GM19099 (cell line): ENCODE results near the gene SYNGAP1.

Experiments used
- POLR2A ChIP-seq: IDR thresholded peaks from 3 replicates; pipeline ENCODE4 v1.6.1; 2011; ENCODE audit warnings: low read depth; ENCODE audit not compliant: insufficient read length; ENCODE audit errors: extremely low read depth

SYNGAP1 gene

DNA sequence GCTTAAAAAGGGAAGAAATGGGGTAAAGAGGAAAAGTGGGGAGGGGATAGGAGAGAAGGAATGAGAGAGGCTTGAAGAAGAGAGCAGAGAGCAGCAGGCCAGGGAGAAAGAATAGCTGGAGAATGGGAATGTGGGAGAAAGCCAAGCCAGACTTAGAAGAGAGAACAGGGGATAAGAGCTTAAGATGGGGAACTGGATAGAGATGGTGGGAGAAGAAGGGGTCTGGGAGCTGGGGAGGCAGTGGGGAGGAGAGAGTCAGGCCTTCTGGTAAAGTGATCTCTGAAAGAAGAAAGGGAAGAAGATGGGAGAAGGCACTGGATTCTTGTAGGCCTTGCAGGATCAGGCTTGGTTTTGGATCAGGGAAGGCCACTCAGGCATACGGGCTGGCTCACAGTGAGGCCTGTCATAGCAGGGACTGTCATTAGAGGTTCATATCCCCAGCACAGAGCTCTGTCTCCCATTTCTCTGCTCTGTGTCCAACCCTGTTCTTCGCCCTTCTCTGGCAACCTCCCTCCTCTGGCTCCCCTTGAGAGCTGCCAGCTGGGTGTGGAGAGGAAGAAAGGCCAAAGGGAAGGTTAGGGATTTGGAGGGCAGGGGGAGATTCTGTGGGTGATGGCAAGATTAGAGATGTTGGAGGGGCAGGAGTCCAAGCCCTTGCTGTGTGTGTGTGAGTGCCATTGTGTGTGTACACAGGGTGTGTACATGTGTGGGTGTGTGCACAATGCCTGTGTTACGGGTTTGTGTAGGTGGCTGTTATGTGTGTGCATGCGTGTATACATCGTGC, 9.3 kb downstream of the SYNGAP1 start:
- no peak for TF ChIP-seq POLR2A

DNA sequence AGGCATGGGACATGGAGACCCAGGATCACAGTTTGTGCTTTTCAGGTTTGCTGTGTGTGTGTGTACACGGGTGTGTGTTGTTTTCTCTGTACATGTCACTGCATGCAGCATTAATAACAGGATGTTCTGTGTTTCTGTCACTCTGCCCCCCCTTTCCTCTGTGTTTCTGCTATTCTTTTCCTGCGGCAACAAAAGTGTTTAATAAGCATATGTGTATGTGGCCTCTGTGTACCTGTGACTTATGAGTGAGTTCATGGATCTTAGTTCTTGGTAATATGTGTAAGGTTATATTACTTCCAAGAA, 9.8 kb downstream of the SYNGAP1 start:
- TF ChIP-seq POLR2A = no peak

DNA sequence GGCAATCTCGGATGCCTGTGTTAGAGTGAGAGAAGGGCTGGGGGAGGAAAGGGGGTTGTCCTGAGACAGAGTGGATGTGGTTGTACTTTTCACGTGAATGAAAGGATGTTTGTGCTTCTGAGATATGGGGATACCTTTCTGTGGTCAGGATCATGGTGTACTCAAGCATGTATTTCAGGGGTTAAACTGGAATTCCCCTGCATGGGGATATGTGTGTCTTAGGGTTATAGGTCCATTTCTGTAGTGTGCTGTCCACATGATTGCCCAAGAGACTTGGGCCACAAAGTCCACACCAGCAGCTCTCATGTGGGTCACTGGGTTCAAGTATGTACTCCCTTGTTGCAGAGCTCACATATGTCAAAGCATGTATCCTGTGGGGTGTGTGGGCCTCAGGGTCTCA, 10.5 kb downstream of the SYNGAP1 start:
- TF ChIP-seq POLR2A = peak; percentile 10

DNA sequence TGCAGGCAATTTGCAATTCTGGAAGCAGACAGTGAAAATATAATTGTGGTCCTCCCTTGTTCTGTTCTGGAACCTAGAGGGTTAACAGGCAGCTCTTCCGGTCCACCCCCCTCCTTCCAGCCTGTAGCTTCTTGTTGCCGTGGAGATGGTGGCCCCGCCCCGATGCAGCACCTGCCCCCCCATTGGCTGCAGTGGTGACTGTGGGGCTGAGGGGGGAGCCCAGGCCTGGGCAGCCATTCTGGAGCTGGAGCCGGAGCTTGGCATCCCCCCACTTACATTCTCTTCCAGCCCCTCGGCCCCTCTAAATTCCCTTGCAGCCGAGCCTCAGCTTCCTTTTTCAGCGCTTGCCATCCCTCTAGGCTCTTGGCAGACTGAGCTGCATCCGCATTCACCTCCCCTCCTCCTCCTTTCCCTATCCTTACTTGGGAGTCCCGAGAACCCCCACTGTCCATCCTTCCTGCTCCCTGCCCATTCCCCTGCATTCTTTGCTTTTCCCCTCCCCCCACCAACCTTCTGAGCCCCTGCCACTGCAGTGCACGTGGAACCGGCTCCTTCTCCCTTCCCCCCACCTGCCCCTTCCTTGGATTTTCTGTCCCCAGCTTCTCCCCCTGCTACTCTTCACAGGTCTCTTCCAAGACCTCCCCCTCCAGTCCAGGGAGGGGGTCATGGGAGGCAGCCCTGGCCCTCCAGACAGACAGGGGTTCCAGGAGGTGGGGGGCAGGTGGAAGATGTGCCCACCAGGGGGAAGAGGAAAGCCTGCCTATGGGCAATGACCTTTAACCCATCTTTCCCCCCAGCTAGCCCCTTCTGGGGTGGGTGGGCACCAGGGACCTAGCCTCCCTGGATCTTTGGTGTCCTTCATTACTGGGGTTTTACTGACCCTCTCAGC, 11.4 kb downstream of the SYNGAP1 start:
- peak; percentile 29 for TF ChIP-seq POLR2A

DNA sequence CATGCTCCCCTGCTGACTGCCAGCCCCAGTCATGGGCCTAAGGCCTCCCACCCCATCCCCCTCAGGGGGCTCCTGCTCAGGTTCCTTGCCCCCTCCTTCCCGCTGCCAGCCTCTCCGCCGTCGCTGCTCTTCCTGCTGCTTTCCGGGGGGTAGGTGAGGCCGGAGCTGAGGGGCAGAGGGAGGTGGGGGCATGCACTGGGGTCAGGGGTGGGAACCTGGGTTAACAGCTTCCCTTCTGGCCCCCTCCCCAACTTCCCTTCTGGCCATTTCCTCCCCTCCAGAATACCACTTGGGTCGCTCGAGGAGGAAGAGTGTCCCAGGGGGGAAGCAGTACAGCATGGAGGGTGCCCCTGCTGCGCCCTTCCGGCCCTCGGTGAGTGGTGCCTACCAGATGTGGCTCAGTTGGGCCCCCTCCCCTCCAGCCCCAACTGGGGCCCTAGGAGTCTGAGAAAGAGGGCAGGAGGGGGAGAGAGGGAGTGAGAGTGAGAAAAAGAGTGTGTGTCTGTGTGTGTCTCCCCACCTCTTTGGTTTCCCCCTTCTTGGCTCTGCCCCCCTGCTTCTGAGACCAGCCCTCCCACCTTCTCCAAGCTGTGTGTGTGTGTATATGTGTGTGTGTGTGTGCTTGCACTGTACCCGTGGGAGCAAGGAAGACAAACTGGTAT, 12.1 kb downstream of the SYNGAP1 start:
- TF ChIP-seq POLR2A = no peak

DNA sequence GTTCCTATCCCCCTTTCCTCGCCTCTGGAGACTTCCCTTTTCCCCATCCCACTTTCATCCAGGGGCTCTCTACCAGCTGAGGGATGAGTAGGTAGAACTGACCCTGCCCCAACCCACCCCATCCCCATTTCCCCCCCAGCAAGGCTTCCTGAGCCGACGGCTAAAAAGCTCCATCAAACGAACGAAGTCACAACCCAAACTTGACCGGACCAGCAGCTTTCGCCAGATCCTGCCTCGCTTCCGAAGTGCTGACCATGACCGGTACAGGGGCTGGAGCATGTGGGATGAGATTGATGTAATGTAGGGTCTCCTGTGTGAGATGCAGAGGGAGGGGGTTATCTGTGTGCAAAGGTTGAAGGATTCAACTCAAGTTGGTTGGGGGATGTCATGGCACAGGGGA, 12.7 kb downstream of the SYNGAP1 start:
- TF ChIP-seq POLR2A = no peak

DNA sequence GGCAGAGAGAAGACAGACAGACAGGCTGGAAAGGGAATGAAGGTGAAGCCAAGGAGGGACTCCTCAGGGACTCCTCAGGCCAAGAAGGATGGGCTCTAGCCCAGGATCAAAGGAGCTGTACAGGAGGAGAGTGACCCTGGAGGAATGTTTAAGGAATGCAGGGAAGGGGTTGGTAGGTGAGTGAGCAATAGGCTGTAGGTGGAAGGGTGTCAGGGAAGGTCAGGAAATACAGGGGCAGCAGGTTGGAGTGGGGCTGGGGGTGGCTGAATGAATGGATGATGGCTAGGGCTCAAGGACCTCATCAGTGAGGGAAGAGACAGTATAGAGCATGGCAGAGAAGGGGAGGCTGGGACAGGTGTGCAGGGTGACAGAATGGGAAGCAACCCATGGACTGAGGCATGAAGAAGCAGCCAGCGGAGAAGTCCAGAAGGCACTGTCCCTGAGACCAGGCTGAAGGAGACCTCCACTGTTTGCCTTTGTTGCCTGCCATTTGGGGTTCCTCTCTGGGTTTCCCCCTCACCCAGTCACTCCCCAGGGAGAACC, 13.2 kb downstream of the SYNGAP1 start:
- TF ChIP-seq POLR2A = no peak

DNA sequence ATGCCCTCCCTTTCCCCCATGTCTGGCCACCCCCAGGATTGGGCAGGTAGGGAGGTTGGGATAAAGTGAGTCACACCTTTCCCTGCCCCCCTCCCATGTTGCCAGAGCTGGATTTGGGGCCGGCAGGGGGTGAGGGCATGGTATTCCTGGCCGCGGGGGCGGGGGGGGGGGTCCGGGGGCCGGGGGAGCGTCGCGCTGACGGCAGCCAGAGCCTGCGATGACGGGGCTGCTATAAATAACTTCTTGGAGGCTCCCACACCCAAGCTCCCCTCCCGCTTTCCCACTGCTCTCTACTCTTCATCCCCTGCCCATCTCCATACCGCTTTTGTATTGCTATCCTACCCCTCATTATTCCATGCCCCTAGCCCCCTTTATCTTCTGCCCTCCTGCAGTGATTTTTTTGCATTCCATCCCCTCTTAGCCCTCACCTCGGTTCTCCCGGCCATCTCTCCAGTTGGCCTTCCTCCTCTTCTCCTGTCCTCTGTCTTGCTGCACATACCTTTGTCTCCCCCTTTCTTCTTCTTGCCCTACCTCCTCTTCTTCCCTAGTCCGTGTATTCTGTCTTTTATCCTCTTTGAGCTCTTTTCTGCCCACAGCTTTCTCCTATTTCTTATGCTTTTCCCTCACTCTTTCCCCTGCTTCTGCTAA, 13.8 kb downstream of the SYNGAP1 start:
- no peak for TF ChIP-seq POLR2A

DNA sequence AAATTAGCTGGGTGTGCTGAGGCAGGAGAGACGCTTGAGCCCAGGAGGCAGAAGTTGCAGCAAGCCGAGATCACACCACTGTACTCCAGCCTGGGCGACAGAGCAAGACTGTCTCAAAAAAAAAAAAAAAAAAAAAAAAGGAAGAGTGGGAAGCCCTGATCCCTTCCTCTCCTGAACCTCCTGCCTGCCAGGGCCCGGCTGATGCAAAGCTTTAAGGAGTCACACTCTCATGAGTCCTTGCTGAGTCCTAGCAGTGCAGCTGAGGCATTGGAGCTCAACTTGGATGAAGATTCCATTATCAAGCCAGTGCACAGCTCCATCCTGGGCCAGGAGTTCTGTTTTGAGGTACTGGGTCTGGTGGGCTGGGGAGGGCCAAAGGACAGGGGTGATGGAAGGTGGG, 15.1 kb downstream of the SYNGAP1 start:
- TF ChIP-seq POLR2A = no peak

DNA sequence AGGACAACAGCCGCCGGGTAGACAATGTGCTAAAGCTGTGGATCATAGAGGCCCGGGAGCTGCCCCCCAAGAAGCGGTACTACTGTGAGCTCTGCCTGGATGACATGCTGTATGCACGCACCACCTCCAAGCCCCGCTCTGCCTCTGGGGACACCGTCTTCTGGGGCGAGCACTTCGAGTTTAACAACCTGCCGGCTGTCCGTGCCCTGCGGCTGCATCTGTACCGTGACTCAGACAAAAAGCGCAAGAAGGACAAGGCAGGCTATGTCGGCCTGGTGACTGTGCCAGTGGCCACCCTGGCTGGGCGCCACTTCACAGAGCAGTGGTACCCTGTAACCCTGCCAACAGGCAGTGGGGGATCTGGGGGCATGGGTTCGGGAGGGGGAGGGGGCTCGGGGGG, 17.8 kb downstream of the SYNGAP1 start:
- TF ChIP-seq POLR2A = no peak

DNA sequence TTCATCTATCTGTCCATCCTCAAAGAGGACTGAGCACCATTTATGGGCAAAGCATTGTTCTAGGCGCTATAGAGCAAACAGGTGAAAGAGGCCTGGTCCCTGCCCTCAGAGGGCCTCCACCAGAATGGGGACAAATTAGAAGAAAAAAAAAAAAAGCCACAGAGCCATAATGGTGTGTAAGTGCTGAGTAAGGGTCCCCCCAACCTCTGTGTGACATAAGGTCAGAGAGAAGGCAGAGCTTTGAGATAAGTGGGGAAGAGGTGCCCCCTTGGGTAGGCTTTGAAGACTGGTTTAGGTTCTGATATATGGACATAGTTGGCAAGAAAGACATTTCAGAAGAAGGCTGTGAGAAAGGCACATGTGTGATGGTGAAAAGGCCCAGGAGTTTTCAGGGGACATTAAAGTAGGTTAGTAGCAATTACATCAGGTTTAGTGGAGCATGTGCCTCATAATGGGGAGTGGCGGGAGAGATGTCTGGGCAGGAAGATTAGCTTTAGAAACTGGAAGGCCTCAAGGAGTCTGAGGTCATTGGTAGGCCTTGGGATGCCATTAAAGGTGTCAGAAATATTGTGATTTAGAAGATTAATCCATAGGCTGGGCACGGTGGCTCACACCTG, 19.2 kb downstream of the SYNGAP1 start:
- no peak for TF ChIP-seq POLR2A

DNA sequence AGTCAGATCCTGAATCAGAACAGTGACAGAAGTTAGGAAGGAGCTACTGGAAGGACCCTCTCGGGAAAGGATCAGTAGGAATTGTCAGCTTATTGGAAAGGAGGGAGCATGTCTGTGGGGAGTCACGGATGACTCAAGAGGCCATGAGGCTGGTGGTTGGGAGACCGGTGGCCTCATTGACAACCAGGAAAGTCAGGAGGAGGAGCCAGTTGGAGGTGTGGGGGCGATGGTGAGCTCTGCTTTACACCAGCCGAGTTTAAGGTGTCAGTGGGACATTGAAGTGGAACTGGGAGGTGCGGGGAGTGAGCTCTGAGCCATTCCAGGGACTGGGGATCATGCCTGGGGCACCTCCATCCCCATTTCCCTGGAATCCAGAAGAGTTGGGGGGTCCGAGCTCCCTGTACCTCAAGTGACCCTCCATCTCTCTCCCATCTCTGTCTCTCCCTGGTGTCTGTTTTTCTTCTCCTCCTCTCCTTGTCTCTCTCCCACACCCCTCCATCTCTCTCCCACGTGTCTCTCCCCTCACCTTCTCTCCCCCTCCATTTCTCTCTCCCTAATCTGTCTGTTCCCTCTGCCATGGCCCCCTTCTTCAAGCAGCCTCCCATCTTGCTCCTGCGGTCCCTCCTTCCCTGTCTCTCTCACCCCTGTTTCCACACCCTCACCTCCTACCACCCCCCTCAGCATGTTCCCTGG, 20.2 kb downstream of the SYNGAP1 start:
- no peak for TF ChIP-seq POLR2A

DNA sequence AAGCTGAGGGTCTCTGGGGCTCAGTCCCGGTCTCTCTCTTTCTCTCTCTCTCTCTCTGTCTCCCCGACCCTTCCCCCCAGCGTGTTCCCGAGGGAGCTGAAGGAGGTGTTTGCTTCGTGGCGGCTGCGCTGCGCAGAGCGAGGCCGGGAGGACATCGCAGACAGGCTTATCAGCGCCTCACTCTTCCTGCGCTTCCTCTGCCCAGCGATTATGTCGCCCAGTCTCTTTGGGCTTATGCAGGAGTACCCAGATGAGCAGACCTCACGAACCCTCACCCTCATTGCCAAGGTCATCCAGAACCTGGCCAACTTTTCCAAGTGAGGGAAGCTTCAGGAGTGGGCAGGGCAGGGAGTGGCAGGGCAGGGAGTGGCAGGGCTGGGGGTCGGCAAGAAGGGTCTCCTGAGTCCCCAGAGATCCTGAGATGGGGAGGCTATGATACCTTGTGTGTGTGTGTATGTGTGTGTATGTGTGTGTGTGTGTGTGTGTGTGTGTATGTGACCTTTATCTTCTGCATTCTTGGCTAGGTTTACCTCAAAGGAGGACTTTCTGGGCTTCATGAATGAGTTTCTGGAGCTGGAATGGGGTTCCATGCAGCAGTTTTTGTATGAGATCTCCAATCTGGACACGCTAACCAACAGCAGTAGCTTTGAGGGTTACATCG, 20.9 kb downstream of the SYNGAP1 start:
- TF ChIP-seq POLR2A = no peak
